Stimulated activated CD8-positive, alpha-beta memory T cell treated with anti-CD3 and anti-CD28 coated beads, Interleukin-15, amount 100 ng/mL, for 4 hours (primary cell): ENCODE measurements around the gene VKORC1L1.
"Not testable (repeated sequence)": the region's sequence is repeated elsewhere in the genome, so short reads cannot be mapped to it uniquely, and the experiment has no call there.

Source experiments
- DNase-seq, 2 donors: peaks; one replicate each; pipeline ENCODE4 v3.0.0-alpha.2; 2020; ENCODE audit warnings: low read depth in 2 of 2

The VKORC1L1 gene

DNA sequence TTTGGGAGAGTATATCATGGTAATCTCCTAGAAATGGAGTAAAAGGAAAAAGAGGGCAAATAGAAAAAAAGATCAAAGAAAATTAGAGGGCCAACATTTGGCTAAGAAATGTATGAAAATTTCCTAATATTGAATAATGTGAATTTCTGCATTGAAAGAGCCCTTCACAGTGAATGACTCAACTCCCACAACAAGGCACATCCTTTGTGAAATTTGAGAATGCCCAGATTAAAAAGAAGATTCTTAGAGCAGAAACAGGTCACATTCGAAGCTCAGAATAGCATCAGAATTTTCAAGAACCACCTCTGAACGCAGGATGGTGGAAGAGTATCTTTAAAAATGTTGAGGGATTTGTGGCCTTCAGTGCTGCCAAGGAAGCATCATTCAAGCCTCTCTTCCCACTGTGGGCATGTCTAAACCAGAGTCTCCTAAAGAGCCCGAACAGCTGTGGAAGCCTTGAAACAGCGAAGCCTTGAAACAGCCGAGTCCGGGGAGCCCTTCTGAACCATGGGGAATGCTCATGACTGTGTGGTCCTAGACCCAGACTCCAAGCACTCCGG, 65.5 kb downstream of the VKORC1L1 start:
- no peak for DNase-seq

GRCh38 chr7:65945787-65946186, 72.9 kb downstream of the VKORC1L1 start:
- DNase-seq, result not testable (repeated sequence)

- DNase-seq, result no peak
Observed at GRCh38 chr7:65946904-65947303, 74.0 kb downstream of the VKORC1L1 start.

DNA sequence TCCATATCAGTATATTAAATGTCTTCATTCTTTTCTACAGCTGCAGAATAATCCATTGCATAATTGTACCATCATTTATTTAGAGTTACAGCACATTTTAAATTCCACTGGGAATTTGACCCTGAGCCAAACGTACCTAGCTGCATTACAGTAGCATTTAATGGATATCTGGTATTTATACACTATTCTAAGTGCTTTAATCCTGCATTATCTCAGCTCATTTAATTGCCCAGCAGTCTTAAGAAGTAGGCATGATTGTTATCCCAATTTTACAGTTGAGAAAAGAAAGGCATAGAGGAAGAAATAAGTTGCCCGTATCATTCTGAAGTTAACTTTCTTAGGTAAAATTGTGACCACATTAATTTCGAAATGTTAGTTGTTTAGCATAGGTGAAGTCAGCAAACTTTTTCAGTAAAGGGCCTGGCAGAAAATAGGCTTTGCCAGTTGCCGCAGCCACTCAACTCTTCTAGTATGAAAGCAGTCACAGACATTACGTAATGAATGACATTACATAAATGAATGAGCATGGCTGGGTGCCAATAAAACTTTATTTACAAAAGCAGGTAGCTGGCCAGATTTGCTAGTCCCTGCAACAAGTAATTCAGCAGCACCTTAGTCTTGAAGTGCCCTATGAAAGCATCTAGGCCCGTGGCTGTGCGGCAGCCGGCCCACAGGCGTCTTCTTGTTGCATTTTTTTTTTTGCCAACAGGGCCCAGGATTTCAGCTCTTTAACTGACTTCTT, 79.1 kb downstream of the VKORC1L1 start:
- no peak for DNase-seq

GRCh38 chr7:65953001-65953720, 80.3 kb downstream of the VKORC1L1 start:
- DNase-seq, result no peak

DNA sequence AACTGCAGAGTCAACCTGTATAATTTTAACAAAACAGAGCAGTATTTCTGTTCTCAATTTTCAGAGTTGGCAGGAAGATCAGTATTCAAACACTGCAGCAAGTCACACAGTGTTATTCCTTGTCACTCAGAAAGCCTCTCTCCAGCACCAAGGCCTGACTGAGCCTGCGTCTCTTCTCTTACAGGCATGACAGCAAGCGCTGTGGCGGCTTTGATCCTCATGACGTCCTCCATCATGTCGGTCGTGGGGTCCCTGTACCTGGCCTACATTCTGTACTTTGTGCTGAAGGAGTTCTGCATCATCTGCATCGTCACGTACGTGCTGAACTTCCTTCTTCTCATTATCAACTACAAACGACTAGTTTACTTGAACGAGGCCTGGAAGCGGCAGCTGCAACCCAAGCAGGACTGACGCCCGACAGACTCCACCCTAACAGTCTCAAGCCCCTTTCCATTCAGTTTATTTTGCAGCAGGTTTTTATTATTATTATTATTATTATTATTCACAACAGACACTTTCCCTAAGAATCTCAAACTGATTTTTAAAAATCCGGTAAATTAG, 81.1 kb downstream of the VKORC1L1 start:
- DNase-seq, result no peak

DNA sequence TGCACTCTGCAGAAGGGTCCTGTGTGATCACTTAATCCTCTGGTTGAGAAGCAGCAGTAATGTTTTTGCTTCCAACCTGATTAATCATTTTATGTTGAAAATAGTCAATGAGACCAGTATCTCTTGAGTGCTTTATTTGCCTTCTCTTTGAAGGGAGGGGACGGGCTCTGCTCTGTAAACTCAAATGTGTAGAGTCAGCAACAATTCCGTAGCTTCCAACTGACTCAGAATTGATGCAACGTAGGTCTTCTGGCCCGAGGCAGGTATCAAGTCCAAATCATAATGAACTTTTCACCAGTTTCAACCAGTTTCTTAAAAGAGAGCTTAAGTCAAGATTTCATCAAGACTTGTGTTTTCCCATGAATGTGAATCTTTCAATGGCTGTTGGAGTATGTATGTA, 82.8 kb downstream of the VKORC1L1 start:
- DNase-seq, result no peak

GRCh38 chr7:65960351-65961074, 87.6 kb downstream of the VKORC1L1 start:
- no peak for DNase-seq

- DNase-seq, result no peak
Observed at GRCh38 chr7:65962033-65962432, 89.2 kb downstream of the VKORC1L1 start.

DNA sequence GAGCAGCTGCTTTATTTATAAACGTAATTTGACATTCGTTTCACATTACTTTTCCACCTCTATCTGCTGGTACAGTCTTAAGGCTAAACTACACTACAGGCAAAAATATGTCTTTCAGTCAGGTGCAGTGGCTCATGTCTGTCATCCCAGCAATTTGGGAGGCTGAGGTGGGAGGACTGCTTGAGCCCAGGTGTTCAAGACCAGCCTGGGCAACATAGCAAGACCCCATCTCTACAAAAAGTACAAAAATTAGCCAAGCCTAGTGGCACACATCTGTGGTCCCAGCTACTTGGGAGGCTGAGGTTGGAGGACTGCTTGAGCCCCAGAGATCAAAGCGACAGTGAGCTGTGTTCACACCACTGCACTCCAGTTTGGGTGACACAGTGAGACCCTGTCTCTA, 91.8 kb downstream of the VKORC1L1 start:
- not testable (repeated sequence) for DNase-seq

DNA sequence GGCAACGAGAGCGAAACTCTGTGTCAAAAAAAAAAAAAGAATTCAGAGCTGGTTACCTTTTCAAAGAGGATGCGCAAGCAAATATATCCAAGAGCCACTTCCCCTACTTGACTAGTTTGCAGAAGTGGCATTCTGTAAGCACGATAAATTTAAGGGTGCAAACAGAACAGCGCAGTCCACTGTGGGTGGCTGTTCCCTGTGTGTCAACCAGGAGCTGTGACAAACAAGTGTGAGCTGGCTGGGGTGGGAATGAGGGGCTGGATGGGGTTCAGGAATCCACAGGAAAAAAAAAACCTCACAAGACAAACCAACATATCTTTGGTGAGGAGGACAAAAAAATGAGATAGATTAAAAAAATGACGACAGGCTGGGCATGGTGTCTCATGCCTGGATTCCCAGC, 93.3 kb downstream of the VKORC1L1 start:
- no peak for DNase-seq

DNA sequence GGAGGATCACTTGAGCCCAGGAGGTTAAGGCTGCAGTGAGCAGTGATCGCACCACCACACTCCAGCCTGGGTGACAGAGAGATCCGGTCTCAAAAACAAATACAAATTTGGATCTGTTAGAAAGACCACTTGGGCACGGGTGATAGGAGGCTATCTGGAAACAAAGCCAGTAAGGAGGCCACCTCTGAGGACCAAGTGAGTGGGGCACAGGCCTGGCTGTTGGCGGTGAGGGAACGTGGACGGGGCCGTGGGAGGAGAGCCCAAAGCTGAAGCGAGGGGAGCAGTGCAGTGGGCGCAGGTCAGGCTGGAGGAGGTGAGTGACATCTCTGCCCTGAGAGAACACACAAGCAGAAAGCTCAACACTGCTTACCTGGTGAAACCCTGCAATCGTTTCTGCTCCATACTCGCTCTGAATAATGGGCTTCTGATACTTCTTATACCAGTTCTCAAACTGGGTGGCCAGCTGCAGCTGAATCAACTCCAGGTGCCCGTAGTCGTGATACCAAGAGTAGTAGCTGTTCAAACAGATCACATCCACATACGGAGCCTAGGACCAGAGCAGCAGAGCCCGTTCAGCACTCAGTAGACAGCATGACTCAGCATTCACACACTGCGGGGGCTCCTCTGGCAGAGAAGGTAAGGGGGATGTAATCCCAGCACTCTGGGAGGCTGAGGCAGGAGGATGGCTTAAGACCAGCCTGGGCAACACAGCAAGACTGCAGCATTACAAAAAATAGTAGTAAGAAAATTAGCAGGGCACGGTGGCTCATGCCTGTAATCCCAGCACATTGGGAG, 94.7 kb downstream of the VKORC1L1 start:
- DNase-seq, result no peak

DNA sequence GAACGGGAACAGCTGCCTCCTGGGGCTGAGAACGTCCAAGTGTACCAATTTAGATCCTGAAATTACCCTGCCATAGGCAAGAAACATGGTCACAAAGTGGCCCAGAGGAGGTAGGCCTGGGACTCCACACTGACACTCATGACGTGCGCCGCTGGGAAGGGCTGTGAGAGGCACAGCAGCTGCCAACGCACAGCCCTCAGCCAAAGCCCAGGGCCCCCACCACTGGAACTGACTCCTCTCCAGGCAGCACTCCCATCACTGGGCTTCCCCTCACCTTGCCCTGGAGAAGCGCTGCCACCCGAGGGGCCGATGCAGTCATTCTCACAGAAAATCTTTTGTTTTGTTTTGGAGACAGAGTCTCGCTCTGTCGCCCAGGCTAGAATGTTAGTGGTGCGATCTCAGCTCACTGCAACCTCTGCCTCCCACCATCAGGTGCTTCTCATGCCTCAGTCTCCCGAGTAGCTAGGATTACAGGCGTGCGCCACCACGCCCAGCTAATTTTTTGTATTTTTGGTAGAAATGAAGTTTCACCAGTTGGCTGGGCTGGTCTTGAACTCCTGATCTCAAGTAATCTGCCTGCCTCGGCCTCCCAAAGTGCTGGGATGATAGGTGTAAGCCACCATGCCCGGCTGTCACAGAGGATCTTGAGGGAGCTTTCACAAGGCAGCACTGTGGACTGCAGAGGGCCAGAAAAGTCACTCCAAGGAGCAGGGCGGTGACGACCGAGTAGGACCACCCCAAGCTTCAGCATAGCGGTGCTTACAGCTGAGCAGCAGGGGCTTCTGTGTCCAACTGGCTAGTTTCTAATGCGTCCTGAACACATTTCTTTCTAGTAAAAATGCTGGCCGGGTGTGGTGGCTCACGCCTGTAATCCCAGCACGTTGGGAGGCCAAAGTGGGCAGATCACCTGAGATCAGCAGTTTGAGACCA, 95.6 kb downstream of the VKORC1L1 start:
- no peak for DNase-seq

DNA sequence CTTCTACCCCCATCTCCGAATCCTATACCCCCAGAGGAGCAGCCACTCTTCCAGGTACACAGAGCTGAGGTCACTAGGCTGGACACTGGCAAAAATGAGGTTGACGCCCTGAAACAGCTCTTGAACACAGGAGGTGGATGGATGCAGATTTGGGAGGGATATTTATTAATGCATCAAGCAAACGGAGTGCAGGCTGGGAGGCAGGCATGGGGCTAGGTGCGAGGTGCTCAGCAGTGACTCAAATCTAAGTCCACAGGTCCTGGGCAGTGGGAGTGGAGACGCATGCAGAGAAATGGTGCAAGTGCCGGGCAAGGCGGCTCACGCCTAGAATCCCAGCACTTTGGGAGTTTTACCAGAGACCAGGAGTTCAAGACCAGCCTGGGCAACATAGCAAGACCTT, 98.1 kb downstream of the VKORC1L1 start:
- no peak for DNase-seq

- no peak for DNase-seq
Observed at GRCh38 chr7:65972976-65973375, 100.1 kb downstream of the VKORC1L1 start.

- no peak for DNase-seq
Observed at GRCh38 chr7:65974191-65974801, 101.4 kb downstream of the VKORC1L1 start.

DNA sequence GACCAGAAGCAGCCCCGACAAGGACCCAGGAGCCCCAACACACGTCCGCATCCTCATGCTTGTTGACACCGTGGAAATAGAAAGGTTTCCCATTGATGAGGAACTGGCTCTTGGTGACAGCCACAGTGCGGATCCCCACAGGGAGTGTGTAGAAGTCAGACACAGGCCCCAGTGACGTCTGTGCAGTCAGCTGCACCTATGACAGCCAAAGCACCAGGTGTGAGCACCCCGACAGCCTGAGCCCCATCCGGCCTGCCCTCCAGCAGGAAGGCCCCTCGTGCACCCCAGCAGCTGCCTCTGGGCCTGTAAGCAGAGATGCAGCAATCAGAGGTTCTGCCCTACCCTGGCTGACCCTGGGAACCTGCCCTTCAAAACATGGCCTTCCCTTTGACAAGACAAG, 102.0 kb downstream of the VKORC1L1 start:
- DNase-seq, result no peak

- no peak for DNase-seq
Observed at GRCh38 chr7:65975814-65976445, 103.1 kb downstream of the VKORC1L1 start.

DNA sequence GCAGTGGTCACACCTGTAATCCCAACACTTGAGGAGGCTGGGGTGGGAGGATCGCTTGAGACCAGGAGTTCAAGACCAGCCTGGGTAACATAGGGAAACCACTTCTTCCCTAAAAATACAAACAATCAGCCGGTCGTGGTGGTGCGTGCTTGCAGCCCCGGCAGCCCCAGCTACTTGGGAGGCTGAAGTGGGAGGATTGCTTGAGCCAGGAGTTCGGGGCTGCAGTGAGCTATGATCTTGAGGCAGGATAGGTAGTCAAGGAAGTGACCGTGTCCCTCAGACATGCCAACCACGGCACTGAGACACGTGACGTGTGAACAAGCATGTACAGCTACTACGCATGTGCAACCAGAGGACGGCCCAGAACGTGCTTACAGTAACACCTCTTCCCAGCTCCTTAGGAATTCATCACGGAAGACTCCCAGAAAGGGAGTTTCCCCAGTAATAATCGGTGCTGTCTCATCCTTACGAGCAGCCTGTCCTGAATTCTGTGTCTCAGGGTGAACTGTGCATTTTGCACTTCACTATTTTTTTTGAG, 103.9 kb downstream of the VKORC1L1 start:
- no peak for DNase-seq
